ENCODE data around the gene ANKRD60.

Gene ANKRD60

GRCh38 chr20:58228484-58229197, at the start of gene ANKRD60:
Gene ANKRD60, minus strand, starts transcription at chr20:58228653. Its CDS starts 0 bp downstream, at chr20:58228653.
- DNase-seq (ENCODE audit: low spot score): peak; percentile 71

GRCh38 chr20:58277578-58278472, 49.4 kb upstream of the ANKRD60 start:
- no peak for DNase-seq (ENCODE audit: low spot score)

GRCh38 chr20:58277107-58277506, 48.7 kb upstream of the ANKRD60 start:
- no peak for DNase-seq (ENCODE audit: low spot score)

GRCh38 chr20:58274384-58274783, 45.9 kb upstream of the ANKRD60 start:
- no peak for DNase-seq (ENCODE audit: low spot score)

GRCh38 chr20:58271606-58272351, 43.3 kb upstream of the ANKRD60 start:
- DNase-seq (ENCODE audit: low spot score): no peak

GRCh38 chr20:58268936-58269619, 40.6 kb upstream of the ANKRD60 start:
- no peak for DNase-seq (ENCODE audit: low spot score)

GRCh38 chr20:58268421-58268821, 40.0 kb upstream of the ANKRD60 start:
- DNase-seq (ENCODE audit: low spot score): no peak

GRCh38 chr20:58267389-58268215, 39.1 kb upstream of the ANKRD60 start:
- no peak for DNase-seq (ENCODE audit: low spot score)

GRCh38 chr20:58264271-58264670, 35.8 kb upstream of the ANKRD60 start:
- DNase-seq (ENCODE audit: low spot score): no peak

- no peak for DNase-seq (ENCODE audit: low spot score)
These were observed 33.2 kb upstream of the ANKRD60 start for GRCh38 chr20:58261660-58262059.

- DNase-seq (ENCODE audit: low spot score): no peak
These were observed 31.6 kb upstream of the ANKRD60 start for GRCh38 chr20:58260006-58260405.

GRCh38 chr20:58256842-58257241, 28.4 kb upstream of the ANKRD60 start:
- DNase-seq (ENCODE audit: low spot score): no peak

GRCh38 chr20:58256307-58256706, 27.9 kb upstream of the ANKRD60 start:
- DNase-seq (ENCODE audit: low spot score): no peak

GRCh38 chr20:58254890-58255289, 26.4 kb upstream of the ANKRD60 start:
- no peak for DNase-seq (ENCODE audit: low spot score)

- DNase-seq (ENCODE audit: low spot score): no peak
These were observed 23.6 kb upstream of the ANKRD60 start for GRCh38 chr20:58251979-58252591.

- DNase-seq (ENCODE audit: low spot score): no peak
These were observed 23.0 kb upstream of the ANKRD60 start for GRCh38 chr20:58251348-58251978.

GRCh38 chr20:58246346-58246745, 17.9 kb upstream of the ANKRD60 start:
- no peak for DNase-seq (ENCODE audit: low spot score)

GRCh38 chr20:58245931-58246330, 17.5 kb upstream of the ANKRD60 start:
- DNase-seq (ENCODE audit: low spot score): no peak

- no peak for DNase-seq (ENCODE audit: low spot score)
These were observed 16.9 kb upstream of the ANKRD60 start for GRCh38 chr20:58245181-58245891.
